Suprapubic skin (tissue), 4 donors: ENCODE results near the gene MAST2.

Source experiments
- CTCF ChIP-seq, 2 donors: fragments of 200-600 bp in 1 of 2; fragments of 450-650 bp in 1 of 2; sonication (generic) in 1 of 2; IDR thresholded peaks; one replicate each; pipeline ENCODE4 v1.5.1; 2016 to 2019; ENCODE audit warnings: antibody characterized with exemption in 2 of 2, mild to moderate bottlenecking in 1 of 2, moderate library complexity in 1 of 2
- EP300 ChIP-seq: sonication (generic); formaldehyde crosslinking; IDR thresholded peaks from one replicate; pipeline ENCODE4 v1.6.1; 2017; ENCODE audit warnings: antibody characterized with exemption
- POLR2A ChIP-seq, 2 donors: fragments of 450-650 bp; IDR thresholded peaks; one replicate each; pipeline ENCODE4 v1.6.1; 2017; ENCODE audit warnings: antibody characterized with exemption in 2 of 2, mild to moderate bottlenecking in 2 of 2, moderate library complexity in 2 of 2
- POLR2AphosphoS5 ChIP-seq, 3 donors: sonication (generic); formaldehyde crosslinking; IDR thresholded peaks; one replicate each; pipeline ENCODE4 v1.6.1; 2017; ENCODE audit warnings: antibody characterized with exemption in 3 of 3

- TF ChIP-seq POLR2A (IDR thresholded peaks at IDR 0.05): no peak
- TF ChIP-seq CTCF (IDR thresholded peaks at IDR 0.05): no peak
- no peak for TF ChIP-seq EP300
- no peak for TF ChIP-seq POLR2AphosphoS5 (IDR thresholded peaks at IDR 0.05)
Measured at GRCh38 chr1:46061146-46061545, 257.7 kb downstream of the MAST2 start.
